Upper lobe of left lung (tissue), 6 donors: Measurements from ENCODE around the gene CD79B. TPM values are rescaled to one million over a fixed set of nuclear protein-coding genes. Genes with fewer than 3 reads are reported as not detected.

Experiments
- ATAC-seq, 2 donors: fragments of 200-7000 bp; cut with Tn5 transposase; one replicate each; pipeline ENCODE4 v1.9.1; 2022; ENCODE audit warnings: mild to moderate bottlenecking in 2 of 2, moderate library complexity in 2 of 2; ENCODE audit not compliant: low FRiP score in 2 of 2
- DNase-seq, 2 donors: peaks; one replicate each; pipeline ENCODE4 v3.0.0-alpha.2; 2019 to 2020
- H3K27ac ChIP-seq, 4 donors: fragments of 200-600 bp; sonication (generic); one replicate each; pipeline ENCODE4 v1.5.1; 2016 to 2019
- H3K27me3 ChIP-seq, 4 donors: fragments of 200-600 bp; sonication (generic); one replicate each; pipeline ENCODE4 v1.5.1; 2017 to 2019
- H3K36me3 ChIP-seq, 4 donors: fragments of 200-600 bp; sonication (generic); one replicate each; pipeline ENCODE4 v1.5.1; 2016 to 2019
- H3K4me1 ChIP-seq, 4 donors: fragments of 200-600 bp; sonication (generic); one replicate each; pipeline ENCODE4 v1.5.1; 2018 to 2019
- H3K4me3 ChIP-seq, 4 donors: fragments of 200-600 bp; sonication (generic); one replicate each; pipeline ENCODE4 v1.5.1; 2017 to 2019; ENCODE audit warnings: mild to moderate bottlenecking in 2 of 4, moderate library complexity in 1 of 4
- H3K9me3 ChIP-seq, 4 donors: fragments of 200-600 bp; sonication (generic); one replicate each; pipeline ENCODE4 v1.5.1; 2018 to 2019
- CTCF ChIP-seq, 6 experiments: fragments of 450-650 bp in 4 of 6; fragments of 200-600 bp in 2 of 6; sonication (generic) in 2 of 6; IDR thresholded peaks; one replicate each; pipeline ENCODE4 v1.5.1; 2016 to 2019; ENCODE audit warnings: antibody characterized with exemption in 6 of 6
- EP300 ChIP-seq, 4 donors: sonication (generic); formaldehyde crosslinking; IDR thresholded peaks; one replicate each; pipeline ENCODE4 v1.5.1; 2017; ENCODE audit warnings: antibody characterized with exemption in 4 of 4, control low read depth in 2 of 4
- POLR2A ChIP-seq, 4 donors: fragments of 450-650 bp; IDR thresholded peaks; one replicate each; pipeline ENCODE4 v1.5.1; 2016 to 2017; ENCODE audit warnings: antibody characterized with exemption in 4 of 4, mild to moderate bottlenecking in 2 of 4
- POLR2AphosphoS5 ChIP-seq, 2 donors: sonication (generic); formaldehyde crosslinking; IDR thresholded peaks; one replicate each; pipeline ENCODE4 v1.5.1; 2017; ENCODE audit warnings: antibody characterized with exemption in 2 of 2
- WGBS, 2 donors: methylation state at CpG; one replicate each; pipeline ENCODE4 v1.1.5; 2017 to 2018; 5-methylcytosine and 5-hydroxymethylcytosine counted together
- total RNA-seq, 6 donors: library from RNA; depleted of rRNA in 4 of 6; stranded (reverse); fragments of >200 nt in 4 of 6; gene quantifications; one replicate each; pipeline versions ENCODE4 v1.1.0 to v1.2.1, GENCODE V29; 2016 to 2021
- donor health status: DM: no; HTN: no; CAD: no; lungs with moderate emphysema.
- donor health status: DM: no; HTN: yes; CAD: no; lungs with severe emphysema.

Gene CD79B
- total RNA-seq, 6 donors from 2014 or later = 0.91 to 6.3 (median 2.6) TPM; not detected in 1

GRCh38 chr17:63974594-63975192 lies 42.6 kb upstream of the CD79B start:
- Histone ChIP-seq H3K4me1 (peaks cover 0 to 5% (median 0%) of the 10 kb centered on the region in 4 donors), H3K9me3 (no peaks in the 10 kb centered on the region), H3K27me3 (no peaks in the 10 kb centered on the region), H3K36me3 (no peaks in the 10 kb centered on the region), H3K27ac (no peak overlapping the region), H3K4me3 (no peak overlapping the region)
- WGBS, 2 donors = 84 to 85% methylated on average over 10 of the region's 10 CpGs
- no peak for ATAC-seq
- TF ChIP-seq EP300 (IDR thresholded peaks at IDR 0.05) (no peak), POLR2AphosphoS5 (IDR thresholded peaks at IDR 0.05) (no peak), POLR2A (IDR thresholded peaks at IDR 0.05) (no peak), CTCF (IDR thresholded peaks at IDR 0.05) (no peak)
- DNase-seq = no peak

- no peaks in the 10 kb centered on the region for H3K4me1 ChIP-seq
- no peak overlapping the region for H3K4me3 ChIP-seq
- 80 to 100% methylated on average over 5 to 12 of the region's 12 CpGs for WGBS, 2 donors
Observed at GRCh38 chr17:63973930-63974593, 41.9 kb upstream of the CD79B start.

GRCh38 chr17:63973247-63973646 lies 41.1 kb upstream of the CD79B start:
- H3K4me1 ChIP-seq = no peaks in the 10 kb centered on the region
- 91 to 96% methylated on average over 6 of the region's 6 CpGs for WGBS, 2 donors
- ATAC-seq = no peak

More at GRCh38 chr17:63973930-63974593, 41.9 kb upstream of the CD79B start:
- no peak for TF ChIP-seq POLR2AphosphoS5 (IDR thresholded peaks at IDR 0.05)
- H3K36me3 ChIP-seq = no peaks in the 10 kb centered on the region
- no peaks in the 10 kb centered on the region for H3K27me3 ChIP-seq
- ATAC-seq = no peak
- DNase-seq = peak in 1 of 2 donors; percentile 75
- H3K27ac ChIP-seq = no peak overlapping the region
- no peaks in the 10 kb centered on the region for H3K9me3 ChIP-seq

GRCh38 chr17:63972796-63973195 lies 40.7 kb upstream of the CD79B start, which contains the start of gene SCN4A:
Gene SCN4A, minus strand, starts transcription at chr17:63972918. Its CDS starts 77 bp downstream, at chr17:63972841.
- no peaks in the 10 kb centered on the region for H3K27me3 ChIP-seq
- H3K4me3 ChIP-seq = no peak within 1 kb of the TSS
- TF ChIP-seq CTCF (IDR thresholded peaks at IDR 0.05) (no peak), EP300 (IDR thresholded peaks at IDR 0.05) (no peak), POLR2A (IDR thresholded peaks at IDR 0.05) (no peak), POLR2AphosphoS5 (IDR thresholded peaks at IDR 0.05) (no peak)
- peak in 1 of 2 donors; percentile 67 for DNase-seq
- H3K36me3 ChIP-seq = no peaks in the 10 kb centered on the region
- 97% methylated on average over 14 of the region's 14 CpGs; no CpG with 5 or more reads in 1 of the 2 donors for WGBS, 2 donors
- no peak within 1 kb of the TSS for H3K27ac ChIP-seq
- no peaks in the 10 kb centered on the region for H3K9me3 ChIP-seq
- H3K4me1 ChIP-seq = no peaks in the 10 kb centered on the region
- ATAC-seq = no peak

More at GRCh38 chr17:63973247-63973646, 41.1 kb upstream of the CD79B start:
- no peak for DNase-seq
- H3K27ac ChIP-seq = no peak overlapping the region
- TF ChIP-seq CTCF (IDR thresholded peaks at IDR 0.05) = no peak
- no peak for TF ChIP-seq POLR2AphosphoS5 (IDR thresholded peaks at IDR 0.05)
- no peak for TF ChIP-seq EP300 (IDR thresholded peaks at IDR 0.05)
- no peak for TF ChIP-seq POLR2A (IDR thresholded peaks at IDR 0.05)
- no peak overlapping the region for H3K4me3 ChIP-seq
- no peaks in the 10 kb centered on the region for H3K27me3 ChIP-seq
- no peaks in the 10 kb centered on the region for H3K9me3 ChIP-seq
- no peaks in the 10 kb centered on the region for H3K36me3 ChIP-seq

- Histone ChIP-seq H3K4me1 (no peaks in the 10 kb centered on the region), H3K27me3 (no peaks in the 10 kb centered on the region), H3K4me3 (no peak overlapping the region), H3K9me3 (no peaks in the 10 kb centered on the region), H3K36me3 (no peaks in the 10 kb centered on the region), H3K27ac (no peak overlapping the region)
- ATAC-seq (no peak), DNase-seq (no peak)
- WGBS, 2 donors = 67 to 70% methylated on average over 10 of the region's 10 CpGs
- TF ChIP-seq EP300 (IDR thresholded peaks at IDR 0.05) (no peak), POLR2A (IDR thresholded peaks at IDR 0.05) (no peak), CTCF (IDR thresholded peaks at IDR 0.05) (no peak), POLR2AphosphoS5 (IDR thresholded peaks at IDR 0.05) (no peak)
Observed at GRCh38 chr17:63969278-63969677, 37.1 kb upstream of the CD79B start.
